GM12878 (cell line): Measurements from ENCODE around the gene SOX4. TPM values are rescaled to one million over a fixed set of nuclear protein-coding genes. Genes with fewer than 3 reads are reported as not detected.

Experiments
- ATAC-seq: fragments of 200-7000 bp; cut with Tn5 transposase; 3 replicates; pipeline ENCODE4 v1.9.1; 2020; ENCODE audit warnings: mild to moderate bottlenecking, moderate library complexity
- BruUV-seq: library from RNA; stranded (reverse); fragments of 400-500 nt; replicated peaks from 2 replicates; lab custom pipeline; 2021; lab: Mats Ljungman, UMichigan
- CTCF ChIA-PET: fragments of 300-600 bp; sonication (Branson Sonifier 250); formaldehyde crosslinking; extraction: SDS; loops from one replicate; lab custom pipeline; 2021; ENCODE audit warnings: inconsistent platforms; lab: Yijun Ruan, JAX
- POLR2A ChIA-PET: fragments of 350-600 bp; formaldehyde crosslinking; extraction: SDS; loops from one replicate; lab custom pipeline; 2021; ENCODE audit warnings: inconsistent platforms; lab: Charles Lee
- RAD21 ChIA-PET: fragments of 300-600 bp; sonication (Branson Sonifier 250); formaldehyde crosslinking; loops from one replicate; lab custom pipeline; 2023; ENCODE audit warnings: antibody characterized with exemption; ENCODE audit not compliant: unreplicated experiment; lab: Charles Lee
- SMC1A ChIA-PET: fragments of 300-600 bp; sonication (Branson Sonifier 250); formaldehyde crosslinking; loops from one replicate; lab custom pipeline; 2023; ENCODE audit not compliant: unreplicated experiment, uncharacterized antibody; lab: Charles Lee
- DNase-seq: peaks from one replicate; pipeline ENCODE4 v3.0.0-alpha.2; 2011; ENCODE audit warnings: low read depth, low spot score
- FAIRE-seq: peaks from 3 replicates; lab custom pipeline; 2011; peaks lifted over from hg19 to GRCh38; lab: Jason Lieb, UNC
- H2AFZ ChIP-seq: 2 replicates; pipeline ENCODE4 v1.6.0; 2011; ENCODE audit warnings: low read depth, low read length, control low read depth; ENCODE audit not compliant: control insufficient read depth
- H3K27ac ChIP-seq: 2 replicates; pipeline ENCODE4 v1.5.1; 2011; ENCODE audit warnings: control low read depth; ENCODE audit not compliant: control insufficient read depth, insufficient read depth
- H3K27me3 ChIP-seq, 2 experiments: replicated peaks in 1 of 2; 2 replicates each; pipeline versions ENCODE4 v1.6.0 to v1.6.1; 2011; ENCODE audit warnings: low read length in 1 of 2; ENCODE audit not compliant: control insufficient read depth in 2 of 2, insufficient read depth in 2 of 2
- H3K36me3 ChIP-seq, 2 experiments: 2 replicates each; pipeline ENCODE4 v1.5.1; 2011; ENCODE audit warnings: low read length in 1 of 2; ENCODE audit not compliant: control insufficient read depth in 2 of 2, insufficient read depth in 2 of 2
- H3K4me1 ChIP-seq: 2 replicates; pipeline ENCODE4 v1.6.1; 2011; ENCODE audit warnings: mild to moderate bottlenecking, low read length, moderate library complexity, mixed read lengths; ENCODE audit not compliant: control insufficient read depth, insufficient read depth
- H3K4me2 ChIP-seq: 2 replicates; pipeline ENCODE4 v1.6.0; 2011; ENCODE audit warnings: control low read depth; ENCODE audit not compliant: control insufficient read depth, insufficient read depth
- H3K4me3 ChIP-seq: fragments of 200-600 bp; sonication (generic); 2 replicates; pipeline ENCODE4 v1.5.1; 2016
- H3K79me2 ChIP-seq: 2 replicates; pipeline ENCODE4 v1.6.0; 2011; ENCODE audit warnings: low read length; ENCODE audit not compliant: control insufficient read depth, insufficient read depth
- H3K9ac ChIP-seq: 2 replicates; pipeline ENCODE4 v1.8.0; 2011; ENCODE audit warnings: low read length, control low read depth, mixed read lengths; ENCODE audit not compliant: control insufficient read depth, insufficient read depth
- H3K9me3 ChIP-seq: replicated peaks from 3 replicates; pipeline ENCODE4 v1.5.1; 2011; ENCODE audit warnings: mild to moderate bottlenecking, low read length; ENCODE audit not compliant: control insufficient read depth, insufficient read depth
- H4K20me1 ChIP-seq: 2 replicates; pipeline ENCODE4 v1.6.0; 2011; ENCODE audit not compliant: control insufficient read depth, insufficient read depth
- ASH2L ChIP-seq: fragments of 300-600, 200-600 bp; sonication (generic); IDR thresholded peaks from 2 replicates; pipeline ENCODE4 v1.6.1; 2017; ENCODE audit warnings: low read depth, mild to moderate bottlenecking, borderline replicate concordance
- BHLHE40 ChIP-seq, 2 experiments: fragments of 450-650 bp in 1 of 2; IDR thresholded peaks; 2 replicates each; pipeline ENCODE4 v1.6.1; 2011 to 2017; ENCODE audit warnings: low read depth in 2 of 2, borderline replicate concordance in 1 of 2, improper control_type of control experiment in 1 of 2, low read length in 1 of 2, mild to moderate bottlenecking in 1 of 2
- CREM ChIP-seq: IDR thresholded peaks from 2 replicates; pipeline ENCODE4 v1.6.1; 2014; ENCODE audit warnings: antibody characterized with exemption, low read depth
- FOS ChIP-seq: IDR thresholded peaks from 3 replicates; pipeline ENCODE4 v1.6.1; 2011; ENCODE audit warnings: borderline replicate concordance; ENCODE audit not compliant: insufficient read length; ENCODE audit errors: extremely low read depth
- FOXK2 ChIP-seq: fragments of 450-650 bp; IDR thresholded peaks from 2 replicates; pipeline ENCODE4 v1.6.1; 2017; ENCODE audit warnings: mild to moderate bottlenecking, moderate library complexity
- HCFC1 ChIP-seq: fragments of 150-350 bp; IDR thresholded peaks from 2 replicates; pipeline ENCODE4 v1.6.1; 2014; ENCODE audit warnings: low read length
- HDAC6 ChIP-seq: fragments of 200-600 bp; sonication (generic); IDR thresholded peaks from one replicate; pipeline ENCODE4 v1.8.0; 2017; ENCODE audit warnings: antibody characterized with exemption; ENCODE audit not compliant: unreplicated experiment
- KLF5 ChIP-seq: fragments of 450-650 bp; IDR thresholded peaks from 2 replicates; pipeline ENCODE4 v1.6.1; 2014; ENCODE audit warnings: mild to moderate bottlenecking; ENCODE audit not compliant: partially characterized antibody
- NFYA ChIP-seq: IDR thresholded peaks from 2 replicates; pipeline ENCODE4 v1.6.1; 2011; ENCODE audit warnings: low read depth, mild to moderate bottlenecking, low read length, improper control_type of control experiment, borderline replicate concordance
- SKIL ChIP-seq: fragments of 450-650 bp; IDR thresholded peaks from 2 replicates; pipeline ENCODE4 v1.6.1; 2017; ENCODE audit warnings: mild to moderate bottlenecking, low read depth, inconsistent platforms; ENCODE audit not compliant: poor library complexity, severe bottlenecking
- SMARCA5 ChIP-seq: fragments of 450-650 bp; IDR thresholded peaks from 2 replicates; pipeline ENCODE4 v1.6.1; 2017; ENCODE audit warnings: mild to moderate bottlenecking
- ZBED1 ChIP-seq: IDR thresholded peaks from 2 replicates; pipeline ENCODE4 v1.6.1; 2016; ENCODE audit warnings: borderline replicate concordance
- ZNF592 ChIP-seq: fragments of 450-650 bp; IDR thresholded peaks from 2 replicates; pipeline ENCODE4 v1.6.1; 2017; ENCODE audit warnings: mild to moderate bottlenecking, moderate library complexity
- in situ Hi-C: fragments of 300-500 bp; cut with MboI; formaldehyde crosslinking; loops from 9 replicates; pipeline ENCODE4 v1.14.3; 2018; ENCODE audit warnings: mixed read lengths
- intact Hi-C: fragments of 100-400 bp; cut with micrococcal nuclease; formaldehyde crosslinking; loops from one replicate; pipeline ENCODE4 v1.14.2; 2022; ENCODE audit not compliant: unreplicated experiment
- polyA plus RNA-seq, 11 experiments: library from polyadenylated mRNA; depleted of rRNA in 4 of 11; unstranded in 6 of 11; stranded (reverse) in 5 of 11; fragments of >200 nt; fragmentation: Nextera tagmentation in 4 of 11; fragmentation: Illumina TruSeq in 1 of 11; extraction: Ambion mirVana in 4 of 11; extraction: Trizol in 1 of 11; gene quantifications; 1 replicate in 1 of 11; 2 replicates in 10 of 11; pipeline versions ENCODE4 v1.2.1 to v1.2.3, GENCODE V29; 2011 to 2016; ENCODE audit warnings: inconsistent platforms in 2 of 11, missing spikeins in 2 of 11, low read depth in 1 of 11
- total RNA-seq, 4 experiments: library from RNA; depleted of rRNA in 3 of 4; stranded (reverse); fragments of >200 nt in 3 of 4; fragmentation: Illumina TruSeq in 1 of 4; extraction: Trizol in 1 of 4; gene quantifications; 2 replicates each; pipeline versions ENCODE4 v1.2.1 to v1.2.3, GENCODE V29; 2013 to 2021

Gene SOX4
- total and polyA plus RNA-seq, 10 of the 15 experiments (the other 5 are each of a cell fraction or from before 2014, with no cell fraction given) = 16.8 to 119 (median 26.5) TPM

GRCh38 chr6:21578523-21578922 lies 15.0 kb upstream of the SOX4 start:
- H3K36me3 ChIP-seq = no peaks in the 10 kb centered on the region
- no peak for FAIRE-seq
- ATAC-seq = no peak
- no peaks in the 10 kb centered on the region for H4K20me1 ChIP-seq
- DNase-seq = no peak
- POLR2A ChIA-PET = no interaction called here
- no peak overlapping the region for H3K9ac ChIP-seq
- H3K4me2 ChIP-seq = no peak overlapping the region
- H3K4me3 ChIP-seq = no peak overlapping the region
- CTCF ChIA-PET = no interaction called here
- no peaks in the 10 kb centered on the region for H3K4me1 ChIP-seq
- intact Hi-C loops (no loop called here), in situ Hi-C loops (loop anchor here (25.0 kb wide), 1 partner anchor 391 kb away; no protein-coding TSS in a partner anchor)
- RAD21 ChIA-PET = interaction anchor here (1.5 kb wide), 1 partner anchor 11 kb away, joined by 3 read pairs; no protein-coding TSS in a partner anchor
- SMC1A ChIA-PET = no interaction called here
- no peaks in the 10 kb centered on the region for H3K79me2 ChIP-seq
- no peaks in the 10 kb centered on the region for H3K27me3 ChIP-seq
- peaks cover 1% of the 10 kb centered on the region; the same call in 1 of the 3 replicates for H3K9me3 ChIP-seq
- H3K27ac ChIP-seq = no peak overlapping the region
- no peak overlapping the region for H2AFZ ChIP-seq
- TF ChIP-seq HCFC1 = no peak
- TF ChIP-seq NFYA = no peak
- no peak for TF ChIP-seq CREM
- TF ChIP-seq HDAC6 = no peak
- TF ChIP-seq KLF5 = no peak
- TF ChIP-seq FOXK2 = no peak
- TF ChIP-seq SKIL = no peak
- TF ChIP-seq SMARCA5 = no peak
- no peak for TF ChIP-seq BHLHE40 (IDR thresholded peaks at IDR 0.05; ENCODE audit: borderline replicate concordance in 1 of 2, low read depth in 2 of 2, low read length in 1 of 2)
- no peak for TF ChIP-seq FOS
- TF ChIP-seq ZBED1 = no peak
- no peak for TF ChIP-seq ASH2L
- no peak for TF ChIP-seq ZNF592
- no TSS peak for BruUV-seq
